Measurements from ENCODE around the gene PAX5.

PAX5 gene

DNA sequence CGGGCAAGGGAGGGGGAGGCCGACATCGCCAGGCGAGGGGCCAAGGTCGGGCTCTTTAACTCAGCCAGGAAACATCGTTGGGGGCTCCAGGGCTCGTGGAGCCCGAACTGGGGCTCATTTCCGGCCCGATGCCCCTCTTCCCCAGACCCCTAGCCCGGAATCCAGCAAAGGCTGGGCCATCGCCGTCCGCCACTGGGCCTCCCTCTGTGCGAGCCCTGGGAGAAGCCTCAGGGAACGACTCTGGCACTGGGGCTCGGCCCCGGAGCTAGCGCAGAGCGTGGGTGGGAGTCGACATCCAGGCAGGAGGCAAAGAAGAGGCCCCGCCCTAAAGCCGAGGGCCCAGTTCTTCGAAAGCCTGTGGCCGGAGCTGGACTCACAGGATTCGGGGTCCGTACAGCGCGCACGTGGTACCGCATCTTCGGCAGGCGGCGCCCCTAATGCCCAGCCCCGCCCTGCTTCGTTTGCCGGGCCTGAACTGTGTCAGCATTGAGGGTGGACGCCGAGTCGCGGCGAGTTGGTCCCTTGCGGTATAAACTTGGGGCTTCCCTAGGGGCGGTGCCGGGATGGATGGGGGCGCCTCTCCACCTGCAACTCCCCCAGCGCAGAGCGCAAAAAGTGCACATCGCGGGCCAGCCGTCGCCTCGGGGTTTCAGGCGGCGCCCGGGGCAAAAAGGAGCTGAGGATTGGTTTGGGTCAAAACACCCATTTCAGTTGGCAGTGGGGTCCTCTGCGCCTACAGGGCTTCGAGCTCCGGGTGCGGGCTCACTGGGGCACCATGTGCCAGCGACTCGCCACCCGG is 3.6 kb upstream of the PAX5 start:
- peak; percentile 29 for DNase-seq (ENCODE audit: low spot score)

DNA sequence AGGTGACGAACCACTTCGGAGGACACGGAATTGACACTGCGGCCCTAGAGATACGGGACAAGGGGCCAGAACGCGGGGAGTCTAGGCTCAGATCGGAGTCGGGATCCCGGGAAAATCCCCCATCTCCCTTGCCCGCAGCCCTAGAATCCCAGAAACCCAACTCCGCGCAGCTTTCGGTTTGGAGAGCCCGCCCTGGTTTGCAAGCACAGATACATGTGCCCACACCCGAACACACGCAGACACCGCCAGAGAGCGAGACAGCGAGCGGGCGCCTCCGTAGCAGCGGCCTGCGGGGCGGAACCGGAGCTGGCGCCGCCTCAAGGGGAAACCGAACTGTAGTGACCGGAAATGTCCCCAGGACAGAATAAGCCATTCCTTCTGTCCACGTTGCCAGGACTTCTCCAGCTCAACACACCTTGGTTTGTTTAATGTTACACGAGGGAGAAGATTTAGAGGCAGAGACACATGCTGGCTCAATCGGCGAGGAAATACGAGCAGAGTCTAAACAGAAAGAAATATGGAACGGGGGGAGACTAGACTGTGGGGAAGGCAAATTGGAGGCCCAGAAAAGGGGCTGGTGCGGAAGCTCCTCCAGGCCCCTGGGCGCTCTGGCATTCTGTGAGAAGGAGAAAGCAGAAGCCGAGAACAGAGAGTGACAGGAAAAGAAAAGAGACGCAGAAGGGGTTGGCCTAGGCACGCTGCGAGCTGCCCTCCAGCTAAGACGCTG is 2.9 kb upstream of the PAX5 start:
- DNase-seq (ENCODE audit: low spot score) = peak; percentile 7

DNA sequence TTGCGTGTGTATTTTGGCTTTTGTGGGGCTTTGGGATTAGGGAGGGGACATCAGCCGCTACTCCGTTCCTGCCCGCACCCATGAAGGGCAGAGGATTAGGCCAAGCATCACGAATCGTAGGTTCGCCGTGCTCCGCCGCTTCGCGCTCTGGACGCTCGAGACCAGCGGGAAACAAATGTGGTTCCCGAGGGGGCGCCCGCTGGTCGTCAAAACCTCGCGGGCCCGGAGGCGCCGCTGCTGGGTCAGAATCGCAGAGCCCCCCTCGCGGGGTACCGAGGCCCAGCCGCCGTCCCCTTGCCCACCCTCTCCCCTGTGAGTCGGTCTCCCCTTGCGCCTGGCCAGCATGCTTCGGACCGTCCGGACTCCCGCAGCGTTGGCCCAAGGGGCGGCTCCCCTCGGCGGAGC is 2.3 kb upstream of the PAX5 start:
- no peak for DNase-seq (ENCODE audit: low spot score)

DNA sequence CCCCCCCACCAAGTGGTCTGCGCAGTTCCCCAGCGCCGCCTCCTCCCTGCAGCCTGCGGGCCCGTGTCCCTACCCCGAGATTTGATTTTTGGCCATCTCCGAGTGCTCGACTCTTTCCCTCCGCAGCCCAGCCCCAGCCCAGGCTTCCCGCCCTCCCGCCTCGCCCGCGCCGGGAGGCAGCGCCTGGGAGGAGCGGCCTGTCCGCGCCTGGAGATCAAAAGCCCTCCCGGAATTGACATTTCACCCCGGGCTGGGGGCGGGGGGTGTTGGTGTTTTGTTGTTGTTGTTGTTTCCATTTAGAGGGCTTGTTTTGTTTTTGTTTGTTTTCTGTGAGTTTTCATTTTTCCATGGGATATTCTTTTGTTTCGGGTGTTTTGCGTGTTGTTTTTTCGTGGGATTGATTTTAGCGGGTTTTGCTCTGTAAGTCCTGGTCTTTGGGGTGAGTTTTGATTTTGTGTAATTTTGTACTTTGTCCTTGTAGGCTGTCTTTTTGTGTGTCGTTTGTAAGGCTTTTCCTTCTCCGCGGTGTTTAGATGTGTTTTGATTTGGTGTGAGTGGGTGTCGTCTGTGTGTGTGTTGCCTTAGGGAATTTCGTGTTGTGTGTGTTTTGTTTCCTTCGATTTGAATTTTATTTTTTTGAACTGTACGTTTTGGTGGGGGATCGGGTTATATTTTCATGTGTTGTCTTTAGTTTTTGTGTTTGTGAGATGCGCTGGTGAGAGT is 1.7 kb upstream of the PAX5 start:
- DNase-seq (ENCODE audit: low spot score) = peak; percentile 45

DNA sequence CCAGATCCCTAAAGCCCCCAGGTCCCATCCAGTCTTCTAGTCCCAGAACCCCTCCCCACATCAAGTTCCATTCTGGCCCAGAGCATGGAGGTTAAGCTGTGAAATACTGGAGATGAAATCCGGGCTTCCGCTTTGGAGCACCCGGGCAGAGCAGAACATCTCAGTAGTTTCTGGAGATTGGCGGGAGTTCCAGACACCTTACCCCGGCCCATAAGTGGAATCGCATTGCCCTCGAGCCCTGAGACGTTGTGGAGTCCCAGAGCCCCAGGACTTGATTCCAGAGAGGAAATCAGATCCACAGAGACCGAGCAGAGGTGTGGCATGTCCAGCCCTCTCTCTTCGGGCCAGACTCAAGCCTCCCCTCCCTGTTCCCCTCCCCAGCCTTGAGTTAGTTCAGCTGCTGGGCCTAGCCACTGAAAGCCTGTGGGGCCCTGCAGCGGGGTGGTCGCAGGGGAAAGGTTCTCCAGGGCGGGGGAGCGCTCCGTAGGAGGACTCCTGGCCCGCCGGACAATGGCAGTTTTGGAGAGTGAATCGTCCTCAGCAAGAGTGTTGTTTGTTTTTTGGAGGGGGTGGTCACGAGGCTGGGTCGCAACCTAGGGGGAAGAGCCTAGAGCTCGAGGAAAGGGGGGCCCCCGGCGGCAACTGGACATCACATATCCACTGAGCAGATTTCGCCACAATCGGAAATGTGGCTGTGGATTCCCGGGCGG is 1.0 kb upstream of the PAX5 start:
- DNase-seq (ENCODE audit: low spot score) = peak; percentile 45

DNA sequence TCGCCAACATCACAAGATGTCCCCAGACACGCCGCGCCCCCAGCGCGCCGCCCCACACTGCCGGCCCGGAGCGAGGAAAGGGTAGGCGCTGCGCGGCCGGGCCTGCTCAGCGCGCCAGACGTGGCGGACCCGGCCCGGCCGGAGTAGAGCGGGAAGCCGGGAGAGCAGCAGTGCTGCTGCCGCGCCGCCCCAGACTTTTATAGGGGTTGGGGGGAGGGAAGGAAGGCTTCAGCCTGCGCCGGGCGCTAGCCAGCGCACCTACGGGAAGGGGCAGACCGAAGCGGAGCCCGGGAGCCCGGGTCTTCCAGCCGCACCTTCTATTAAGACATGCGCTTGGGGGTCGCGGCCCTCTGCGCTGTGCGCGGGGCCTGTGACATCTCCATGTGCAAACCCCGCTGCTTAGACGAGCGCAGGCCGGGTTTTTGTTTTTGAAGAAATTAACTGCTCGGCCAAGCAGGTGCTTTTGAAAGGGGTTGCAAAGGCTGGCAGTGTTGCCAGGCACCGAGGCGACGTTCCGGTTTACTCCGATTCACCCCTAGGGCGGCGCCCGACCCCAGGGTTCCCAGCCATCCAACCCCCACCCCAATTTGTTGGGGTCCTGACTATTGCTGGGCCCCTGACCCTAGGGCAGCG is 353 bp upstream of the PAX5 start:
- peak; percentile 76 for DNase-seq (ENCODE audit: low spot score)

DNA sequence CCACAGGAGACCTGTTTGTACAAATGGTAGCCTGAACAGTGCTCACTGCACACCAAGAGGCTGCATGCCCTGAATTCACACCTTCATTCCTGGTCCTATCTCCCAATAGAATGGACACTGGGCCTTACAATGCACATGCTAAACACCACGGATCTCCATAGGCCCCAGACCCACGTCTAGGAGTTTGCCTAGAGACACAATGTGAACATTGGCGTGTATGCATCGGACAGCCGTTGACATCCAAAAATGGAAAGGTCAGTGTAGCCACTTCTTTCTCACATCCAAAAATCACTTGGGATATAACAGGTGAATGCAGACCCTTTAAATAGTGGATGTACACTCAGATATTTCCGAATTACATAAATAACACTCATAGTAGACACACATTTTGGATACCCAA is 927 bp downstream of the PAX5 start:
- no peak for DNase-seq (ENCODE audit: low spot score)

DNA sequence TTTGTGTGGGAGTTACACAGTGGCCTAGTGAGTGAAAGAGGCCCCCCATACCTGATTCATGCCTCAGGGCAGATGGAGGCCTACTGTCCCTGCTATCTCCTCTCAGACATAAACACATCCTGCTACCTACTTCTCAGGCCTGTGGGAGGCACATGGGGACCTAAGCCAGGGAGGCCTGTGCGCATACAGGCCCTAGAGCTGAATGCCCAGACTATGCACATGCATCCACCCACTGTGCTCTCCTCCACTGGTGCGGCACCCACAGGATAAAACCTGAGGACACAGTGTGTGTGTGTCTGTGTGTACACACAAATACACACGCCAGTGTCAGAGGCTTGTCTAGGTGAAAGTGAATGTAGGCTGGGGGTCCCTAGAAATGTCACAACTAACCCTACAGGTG is 1.4 kb downstream of the PAX5 start:
- DNase-seq (ENCODE audit: low spot score) = no peak

DNA sequence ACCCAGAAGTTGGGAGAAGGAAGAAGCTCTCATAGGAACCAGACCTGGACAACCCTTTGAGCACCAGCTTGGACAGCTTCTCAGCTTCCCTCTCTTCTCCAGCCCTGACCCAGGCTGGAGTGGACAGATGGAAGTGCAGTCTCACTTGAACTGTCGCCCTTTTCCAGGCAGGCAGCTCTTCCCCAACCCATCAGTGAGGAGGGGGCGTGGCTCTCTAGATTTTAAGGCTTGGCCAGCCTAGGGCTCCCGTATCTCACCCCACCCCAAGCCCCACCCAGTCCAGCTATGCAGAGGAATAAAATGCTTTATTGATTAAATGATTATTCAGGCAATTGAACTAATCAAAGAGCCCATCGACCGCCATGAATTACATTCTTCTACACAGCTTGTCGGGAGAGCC is 2.2 kb downstream of the PAX5 start:
- DNase-seq (ENCODE audit: low spot score) = no peak

DNA sequence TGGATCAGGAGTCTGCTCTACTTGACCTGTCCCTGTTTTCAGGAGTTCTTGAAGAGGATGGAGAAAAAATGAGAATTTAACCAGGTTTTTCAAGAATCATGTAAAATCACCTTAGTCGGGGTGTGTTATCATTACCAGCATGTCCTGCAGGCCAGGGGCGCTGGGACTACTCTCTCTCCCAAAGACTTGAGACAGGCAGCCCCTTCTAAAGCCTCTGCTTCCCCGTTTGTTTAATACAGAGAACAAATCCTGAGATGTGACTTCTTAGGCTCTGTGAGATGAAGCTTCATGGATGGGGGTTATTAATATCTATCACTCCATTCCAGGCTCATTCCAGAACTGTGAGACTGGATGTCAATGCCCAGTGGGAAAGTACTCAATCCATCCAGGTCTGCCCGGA is 3.0 kb downstream of the PAX5 start:
- no peak for DNase-seq (ENCODE audit: low spot score)

DNA sequence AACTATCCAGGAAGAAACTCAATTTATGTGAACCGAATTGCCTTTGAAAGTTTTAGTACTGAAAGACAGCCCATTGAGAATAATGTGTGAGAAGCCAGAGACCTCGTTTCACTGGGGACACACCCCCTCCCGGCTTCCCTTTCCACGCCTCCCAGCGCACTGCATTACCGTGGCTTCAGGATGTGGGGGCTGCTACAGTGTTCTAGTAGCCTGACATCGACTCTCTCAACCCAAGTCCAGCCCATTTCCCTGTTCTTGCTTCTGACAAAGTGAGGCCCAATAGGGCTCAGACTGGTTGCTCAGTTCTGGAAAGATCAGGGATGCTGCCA is 3.5 kb downstream of the PAX5 start:
- DNase-seq (ENCODE audit: low spot score) = no peak

DNA sequence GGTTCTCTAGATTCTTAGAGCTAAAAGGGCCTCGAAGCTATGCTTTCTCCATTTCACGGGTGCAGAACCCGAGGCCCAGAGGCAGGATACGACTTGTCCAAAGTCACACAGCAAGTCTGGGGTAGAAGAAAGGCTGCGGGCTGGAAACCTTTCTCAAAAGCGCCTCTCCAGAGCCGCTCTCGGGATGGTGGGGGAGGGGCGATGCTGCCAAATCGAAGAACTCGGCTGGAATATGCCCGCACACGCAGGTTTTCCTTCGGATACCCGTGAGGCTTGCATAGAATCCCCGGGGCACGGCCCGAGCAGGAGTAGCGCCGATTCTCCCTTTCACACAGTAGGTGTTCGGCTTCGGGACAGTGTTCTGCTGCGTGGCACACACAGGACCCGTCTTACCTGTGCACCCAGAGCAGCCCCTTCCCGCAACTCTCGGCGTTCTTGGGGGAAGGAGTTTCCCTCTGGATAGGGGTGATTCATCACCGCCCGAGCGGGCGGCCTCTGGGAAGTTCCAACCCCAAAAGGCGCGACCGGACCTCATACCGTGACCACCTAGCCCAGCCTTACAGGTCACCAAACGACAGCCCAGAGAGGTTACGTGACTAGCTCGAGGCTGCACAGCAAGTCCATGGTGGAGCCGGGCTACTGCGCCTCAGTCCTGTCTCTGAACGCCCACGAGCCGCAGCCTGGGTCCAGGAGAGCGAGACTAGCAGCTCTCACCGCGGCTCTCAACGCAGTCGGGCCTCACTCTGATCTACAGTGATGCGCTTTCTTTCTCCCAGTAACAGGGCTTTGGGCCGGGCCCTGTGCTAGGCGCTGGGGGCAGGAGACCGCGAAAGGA is 4.1 kb downstream of the PAX5 start:
- DNase-seq (ENCODE audit: low spot score) = no peak

DNA sequence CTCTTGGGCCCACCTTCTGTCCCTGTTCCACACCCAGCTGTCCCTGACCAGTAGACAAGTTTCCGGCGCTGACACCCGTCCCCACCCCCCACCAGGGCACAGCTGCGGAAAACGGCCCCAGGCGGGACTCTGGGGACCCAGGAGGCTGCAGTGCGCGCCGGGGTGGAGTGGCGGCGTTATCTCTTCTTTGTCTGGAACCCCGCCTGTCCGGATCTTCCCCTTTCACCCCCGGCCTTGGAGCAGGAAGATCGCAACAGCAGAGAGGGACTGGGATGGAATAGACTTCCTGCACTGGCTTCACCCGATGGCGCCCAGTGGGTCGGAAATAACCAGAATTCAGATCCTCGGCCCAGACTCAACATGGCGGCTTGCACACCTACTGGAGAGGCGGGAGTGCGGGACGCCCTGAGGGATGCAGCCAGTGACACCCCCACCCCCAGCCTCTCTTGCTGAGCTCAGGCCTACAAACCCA is 4.7 kb downstream of the PAX5 start:
- DNase-seq (ENCODE audit: low spot score) = no peak

DNA sequence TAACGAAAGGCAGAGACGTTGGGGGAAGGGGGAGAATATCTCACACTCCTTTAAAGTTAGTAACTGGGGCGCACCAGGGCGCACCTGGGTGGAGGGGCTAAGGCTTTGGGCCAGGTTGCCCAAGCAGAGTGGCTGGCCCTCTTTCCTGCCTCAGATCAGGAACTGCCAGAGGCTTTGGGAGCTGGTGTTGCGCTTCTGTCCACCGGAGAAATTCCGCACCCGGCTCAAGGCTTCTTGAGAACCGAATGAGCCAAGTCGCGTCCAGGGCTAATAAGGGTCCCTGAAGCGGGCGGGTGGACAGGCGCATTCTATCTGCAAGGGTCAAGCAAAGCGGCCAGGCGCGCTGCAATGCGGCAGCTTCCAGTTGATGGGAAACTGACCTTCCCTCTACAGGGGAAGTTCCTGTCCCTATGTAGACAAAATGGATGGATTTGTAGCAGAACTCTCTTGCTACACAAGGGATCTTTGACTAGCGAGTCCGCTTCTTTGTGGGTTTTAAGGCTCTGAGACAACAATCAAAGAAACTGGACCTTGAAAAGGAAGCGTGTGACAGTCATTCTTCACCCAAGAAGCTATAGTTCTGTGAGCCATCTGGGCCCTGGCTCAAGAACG is 5.5 kb downstream of the PAX5 start:
- no peak for DNase-seq (ENCODE audit: low spot score)

DNA sequence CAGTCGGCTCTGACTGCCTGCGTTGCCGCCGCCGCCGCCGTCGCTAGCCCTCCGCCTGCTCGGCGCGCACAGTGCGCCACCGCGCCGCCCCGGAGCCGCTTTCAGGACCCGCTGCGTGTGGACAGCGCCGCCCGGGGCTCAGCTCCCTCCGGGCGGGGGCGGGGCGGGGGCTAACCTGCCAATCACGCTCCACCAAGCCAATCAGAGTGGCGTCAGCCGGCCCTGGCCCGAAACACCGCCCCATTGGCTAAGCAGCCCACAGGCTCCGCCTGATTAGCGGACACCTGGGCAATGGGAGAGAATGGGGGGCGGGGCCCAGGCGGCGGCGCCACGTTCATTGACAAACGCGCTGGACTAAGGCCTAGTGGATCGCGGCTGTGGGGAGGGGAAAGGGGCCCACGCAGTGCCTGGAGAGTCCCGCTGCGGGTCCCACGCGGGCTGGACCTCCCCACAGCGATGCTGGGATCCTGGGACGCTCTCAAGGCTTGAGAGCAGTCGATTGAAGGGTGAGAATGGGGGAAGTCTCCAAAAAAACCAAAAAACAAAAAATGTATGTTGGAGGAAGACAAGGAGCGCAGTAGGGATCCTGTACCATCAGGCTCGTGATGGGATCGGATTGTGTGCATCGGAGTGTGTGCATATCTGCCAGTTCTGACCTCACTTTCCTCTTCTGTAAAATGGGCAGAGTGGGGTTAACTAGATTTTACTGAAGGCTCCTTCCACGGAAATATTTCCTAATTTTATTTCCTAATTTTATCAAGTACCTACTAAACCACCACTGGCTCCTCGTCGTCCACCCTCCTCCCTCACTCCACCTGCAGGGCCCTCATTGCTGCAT is 6.3 kb downstream of the PAX5 start:
- DNase-seq (ENCODE audit: low spot score) = peak; percentile 100

DNA sequence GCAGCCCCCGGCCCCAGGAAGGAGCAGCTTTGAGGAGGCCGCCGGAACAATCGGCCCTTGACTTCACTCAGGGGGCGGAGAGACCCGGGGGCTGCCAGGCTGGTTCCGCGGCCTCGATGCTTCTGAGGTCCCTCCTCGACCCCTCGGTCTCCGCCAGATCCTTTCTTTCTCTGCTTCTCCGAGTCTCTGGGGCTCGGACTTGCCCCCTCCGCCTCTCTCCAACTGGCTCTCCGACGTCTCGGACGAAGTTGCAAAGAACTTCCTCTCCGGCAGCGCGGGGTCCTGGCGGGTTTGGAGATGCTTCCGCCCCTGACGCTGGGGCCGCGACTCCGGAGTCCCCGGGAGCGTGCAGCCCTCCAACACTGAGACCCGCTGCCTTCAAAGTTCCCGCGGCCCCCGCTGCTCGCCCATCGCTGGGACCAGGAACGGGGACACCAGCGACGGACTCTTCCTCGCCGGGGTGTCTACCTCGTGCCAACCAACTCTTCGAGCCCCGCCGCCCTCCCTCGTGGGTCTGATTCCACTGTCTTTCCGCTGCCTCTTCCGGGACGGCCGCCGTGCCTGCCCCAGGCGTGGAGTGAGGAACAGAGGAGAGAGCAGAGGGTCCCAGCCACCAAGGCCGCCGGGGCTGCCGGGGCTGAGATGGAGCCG is 7.0 kb downstream of the PAX5 start:
- no peak for DNase-seq (ENCODE audit: low spot score)

DNA sequence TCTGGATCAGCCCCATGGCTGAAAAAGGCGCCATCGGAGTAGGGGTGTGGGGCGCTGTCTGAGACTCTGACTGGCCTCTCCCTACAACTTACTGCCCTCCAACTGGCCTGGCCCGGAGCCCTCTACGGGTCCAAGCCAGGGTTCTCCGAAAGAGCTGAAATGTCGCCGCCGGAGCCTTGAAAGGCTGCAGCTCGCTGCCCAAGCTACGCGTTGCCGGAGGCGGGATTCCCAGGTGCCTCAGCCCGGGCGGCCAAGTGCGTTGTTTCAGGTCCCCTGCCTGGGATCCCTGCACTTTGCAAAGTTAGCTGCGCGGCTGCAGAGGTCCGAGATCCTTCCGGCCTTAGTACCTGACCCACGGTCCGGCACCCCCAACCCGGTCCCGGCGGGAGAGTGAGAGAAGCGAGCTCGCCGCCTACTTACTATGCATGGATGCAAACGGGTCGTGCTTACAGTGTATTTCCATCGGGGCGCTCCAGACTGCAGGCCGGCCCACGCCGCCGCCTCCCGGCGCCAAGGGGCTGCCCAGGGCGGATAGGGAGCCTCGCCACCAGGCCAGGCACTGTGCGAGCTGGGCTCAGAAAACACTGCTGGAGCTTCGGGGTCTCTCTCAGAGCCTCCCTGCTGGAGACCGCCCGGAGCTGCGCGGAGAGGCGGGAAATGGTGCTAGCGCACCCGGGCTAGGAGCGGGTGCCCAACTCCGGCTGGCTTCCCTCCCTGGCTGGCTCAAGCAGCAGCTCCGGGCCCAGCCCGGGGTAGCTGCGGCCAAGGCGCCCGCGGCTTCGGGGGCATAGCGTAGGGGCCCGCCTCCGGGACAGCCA is 7.7 kb downstream of the PAX5 start:
- no peak for DNase-seq (ENCODE audit: low spot score)

DNA sequence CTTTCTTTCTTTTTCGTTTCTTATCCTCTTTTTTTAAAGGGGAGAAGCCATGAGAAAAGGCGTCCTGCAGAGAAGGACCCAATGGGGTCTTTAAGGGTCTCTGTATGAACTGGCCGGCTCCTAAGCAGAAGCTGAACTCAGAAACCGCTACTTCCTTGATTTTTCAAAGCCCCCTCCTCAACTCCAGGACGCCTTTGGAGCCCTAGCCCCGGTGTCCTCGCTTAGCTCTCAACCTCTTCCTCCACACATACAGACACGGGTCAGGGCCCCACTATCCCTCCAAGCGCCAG is 8.3 kb downstream of the PAX5 start:
- no peak for DNase-seq (ENCODE audit: low spot score)
